NK-92 (cell line): ENCODE data around the gene GRIN2A.

Source experiments
- DNase-seq: peaks from one replicate; lab custom pipeline; 2025; ENCODE audit not compliant: unreplicated experiment; lab: John Stamatoyannopoulos, UW

The GRIN2A gene

DNA sequence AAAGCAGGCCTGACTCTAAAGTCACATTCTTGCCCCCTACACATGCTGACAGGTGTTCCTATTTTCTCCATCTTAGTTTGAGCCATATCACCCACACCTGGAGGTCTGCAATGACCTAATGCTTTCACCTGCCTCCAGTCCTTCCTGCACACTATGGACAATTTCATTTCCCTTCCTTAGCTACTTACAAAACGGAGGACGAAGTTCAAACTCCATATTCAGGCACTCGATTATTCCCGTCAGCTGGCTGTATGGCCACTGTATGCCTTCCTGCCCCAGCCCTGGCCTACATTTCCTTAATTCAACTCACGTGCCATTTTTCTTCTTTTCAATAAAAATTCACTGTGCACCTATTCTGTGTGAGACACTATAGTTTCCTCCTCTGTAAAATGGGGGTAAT lies 44.9 kb downstream of the GRIN2A start:
- DNase-seq = no peak

DNA sequence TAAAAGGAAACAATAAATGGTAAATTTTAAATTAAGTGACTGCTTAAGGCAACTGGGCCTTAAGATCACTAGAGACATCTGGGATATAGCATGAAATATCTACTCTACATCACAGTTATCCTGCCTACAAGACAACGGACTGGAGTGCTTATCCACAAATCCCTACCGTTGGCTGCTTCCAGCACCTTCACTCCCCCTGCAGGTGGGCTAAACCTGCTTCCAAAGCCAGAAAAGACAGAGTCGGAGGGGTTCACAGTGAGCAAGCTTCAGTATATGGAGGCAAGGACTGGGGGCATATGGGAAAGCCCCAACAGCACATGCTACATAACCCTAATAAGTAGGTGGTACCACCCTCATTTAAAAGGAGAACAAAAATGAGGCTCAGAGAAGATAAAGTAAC lies 45.3 kb downstream of the GRIN2A start:
- no peak for DNase-seq

DNA sequence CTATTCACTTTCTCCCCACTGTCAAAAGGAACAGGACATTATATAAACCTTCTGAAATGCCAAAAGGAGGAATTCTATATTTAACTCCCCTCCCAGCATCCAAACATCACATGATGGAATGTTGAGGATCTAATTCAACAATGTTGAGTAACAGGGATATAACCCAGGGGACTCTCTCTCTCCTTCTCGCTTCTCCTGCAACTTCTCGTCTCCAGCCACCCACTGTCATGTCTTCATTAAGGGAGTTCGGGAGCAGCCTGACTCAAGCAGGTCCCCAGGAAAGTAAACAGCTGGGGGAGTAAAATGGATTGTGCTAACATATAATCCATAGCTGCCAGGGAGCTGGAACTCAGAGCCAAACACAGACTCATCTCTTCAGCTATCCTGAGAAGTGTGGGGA lies 51.7 kb downstream of the GRIN2A start:
- DNase-seq = no peak

DNA sequence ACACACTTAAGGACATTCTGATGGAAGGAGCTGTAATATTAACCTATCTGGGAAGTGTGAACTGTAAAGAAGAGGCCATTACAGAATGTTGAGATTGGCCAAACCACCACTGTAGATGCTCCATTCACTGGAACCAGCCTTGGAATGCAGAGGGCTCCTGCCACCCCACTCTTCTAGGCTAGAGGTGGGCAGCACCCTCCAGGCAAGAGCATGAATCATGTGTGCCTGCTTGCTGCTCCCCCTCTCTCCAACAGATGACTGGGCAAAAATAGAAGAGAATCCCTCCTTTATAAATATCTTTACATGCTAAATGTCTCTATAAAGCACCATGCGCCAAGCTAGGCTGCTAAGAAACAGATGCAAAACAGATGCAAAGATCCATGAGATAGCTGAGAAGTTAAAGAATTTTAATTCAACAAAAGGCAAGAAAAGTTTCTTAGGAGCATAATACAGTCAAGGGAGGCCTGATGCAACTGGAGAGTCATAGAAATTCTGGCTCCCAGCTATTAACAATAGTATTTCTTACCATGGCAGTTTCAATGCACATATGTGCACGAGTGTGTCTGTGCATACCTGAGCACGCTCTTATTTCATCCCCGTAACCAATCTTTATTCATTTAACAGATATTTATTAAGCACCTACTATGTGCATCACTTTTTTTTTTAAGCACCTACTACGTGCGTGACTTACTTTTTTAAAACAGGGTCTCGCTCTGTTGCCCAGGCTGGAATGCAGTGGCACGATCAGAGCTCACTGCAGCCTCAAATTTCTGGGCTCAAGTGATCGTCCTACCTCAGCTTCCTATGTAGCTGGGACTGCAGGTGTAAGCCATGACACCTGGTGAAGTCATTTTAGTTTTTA lies 53.6 kb downstream of the GRIN2A start:
- DNase-seq = no peak

DNA sequence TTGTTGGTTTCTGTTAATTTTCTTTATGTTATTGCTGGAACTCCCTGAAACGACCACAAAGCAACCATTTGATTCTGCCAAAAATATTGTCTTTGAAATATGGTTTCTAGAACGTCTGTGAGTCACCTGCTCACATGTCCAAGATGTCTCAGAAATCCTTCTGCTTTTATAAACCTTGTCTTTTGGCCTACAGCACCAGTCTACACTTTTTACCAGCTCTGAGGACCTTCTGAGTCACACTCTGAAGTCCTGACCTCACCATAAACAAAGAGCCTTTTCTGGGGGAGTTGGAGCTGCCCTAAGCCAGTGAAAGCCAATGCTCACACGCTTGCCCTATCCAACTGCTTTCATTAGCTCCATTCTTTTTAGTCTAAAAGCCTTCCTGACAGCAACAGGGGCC lies 55.5 kb downstream of the GRIN2A start:
- DNase-seq = no peak

DNA sequence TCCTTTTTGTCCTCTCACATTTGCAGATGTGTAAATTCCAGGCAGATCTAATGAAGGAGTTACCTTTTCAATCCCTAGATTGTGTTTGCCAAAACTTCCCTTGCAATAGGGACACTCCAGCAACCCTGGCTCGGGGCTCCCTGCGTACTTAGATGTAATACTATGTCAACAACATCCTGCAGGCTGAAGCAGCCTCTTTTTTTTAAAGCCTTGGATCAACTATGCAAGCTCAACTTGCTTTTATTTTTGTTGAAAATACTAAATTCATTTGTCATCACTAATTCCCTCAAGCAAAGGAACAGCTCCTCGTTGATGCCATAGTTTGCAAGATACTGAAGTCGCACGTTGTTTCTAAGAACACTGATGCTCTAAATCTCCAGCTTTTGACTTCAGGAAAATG lies 59.1 kb downstream of the GRIN2A start:
- DNase-seq = no peak

DNA sequence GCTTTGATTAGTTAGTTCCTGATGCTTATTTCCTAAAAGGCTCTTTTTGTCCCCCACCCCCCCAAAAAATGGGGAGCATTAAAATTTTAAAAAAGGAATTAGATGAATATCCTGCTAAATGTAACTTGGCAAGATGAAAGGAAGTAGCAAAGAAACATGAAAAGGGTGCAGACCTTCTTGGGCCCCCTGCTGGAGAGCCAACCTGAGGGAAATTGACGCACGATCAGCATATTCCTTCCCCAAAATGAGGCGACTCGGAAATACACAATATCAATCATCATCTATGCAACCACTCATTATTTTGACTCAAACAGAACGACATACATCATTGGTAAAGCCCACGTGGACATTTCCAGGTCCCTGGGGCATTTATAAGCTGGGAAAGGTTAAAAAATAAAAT lies 59.7 kb downstream of the GRIN2A start:
- no peak for DNase-seq

DNA sequence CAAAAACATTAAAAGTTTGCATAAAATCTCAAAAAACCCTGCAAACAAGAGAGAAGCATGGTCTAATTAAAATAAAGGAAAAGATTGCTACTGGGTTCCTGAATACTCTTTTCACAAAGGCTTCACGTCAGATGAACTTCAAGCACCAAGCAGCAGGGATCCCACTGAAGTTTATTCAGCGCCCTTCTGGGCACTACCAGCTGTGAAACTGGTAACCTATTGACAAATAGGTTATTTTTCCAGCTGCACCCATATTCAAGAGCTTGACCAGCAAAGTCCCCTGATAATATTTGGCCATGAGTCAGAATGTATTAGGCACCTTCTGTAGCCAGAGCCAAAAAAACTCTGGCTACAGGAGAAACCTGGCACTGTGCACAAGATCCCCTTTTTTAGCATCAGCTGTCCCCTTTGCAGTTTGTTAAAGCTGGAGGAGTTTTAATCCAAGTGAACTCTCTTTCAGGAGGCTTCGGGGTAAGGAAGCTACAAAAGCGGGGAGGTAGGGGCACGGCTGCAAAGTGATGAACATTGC lies 60.3 kb downstream of the GRIN2A start:
- DNase-seq = no peak

DNA sequence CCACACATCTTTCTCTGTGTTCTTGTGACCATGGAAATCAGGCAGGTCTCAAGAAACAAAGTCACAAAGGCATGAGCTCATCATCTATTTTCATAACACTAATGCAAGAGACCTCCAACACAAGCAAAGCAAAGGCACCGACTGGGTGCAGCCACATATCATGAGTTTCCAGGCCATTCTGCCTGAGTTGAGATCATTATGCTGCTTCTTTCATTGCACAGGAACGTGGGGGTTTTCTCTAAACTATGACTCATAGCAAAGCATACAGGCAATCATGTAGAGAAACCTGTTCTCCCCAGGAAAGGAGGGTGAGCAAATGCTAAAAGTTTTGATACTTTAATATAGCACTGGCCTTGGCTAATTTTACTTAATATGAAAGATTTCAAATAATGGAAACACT lies 60.7 kb downstream of the GRIN2A start:
- DNase-seq = no peak

DNA sequence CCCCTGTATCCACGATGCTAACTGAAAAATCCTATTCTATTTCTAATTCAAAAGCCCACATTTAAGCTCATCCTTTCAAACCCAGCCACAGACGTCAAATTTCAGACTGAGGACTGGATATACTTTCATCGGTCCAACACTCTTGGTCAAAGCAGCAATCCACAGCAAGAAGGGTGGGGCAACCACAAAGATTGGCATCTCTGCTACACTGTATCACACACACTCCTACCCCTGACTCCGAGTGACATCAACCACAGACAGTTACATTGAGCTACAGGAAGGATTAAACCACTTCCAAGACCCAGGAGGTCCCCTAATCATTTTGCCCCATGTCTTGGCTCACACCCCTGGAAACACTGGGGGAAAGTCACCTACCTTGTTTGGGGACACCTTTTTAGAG lies 61.3 kb downstream of the GRIN2A start:
- no peak for DNase-seq

DNA sequence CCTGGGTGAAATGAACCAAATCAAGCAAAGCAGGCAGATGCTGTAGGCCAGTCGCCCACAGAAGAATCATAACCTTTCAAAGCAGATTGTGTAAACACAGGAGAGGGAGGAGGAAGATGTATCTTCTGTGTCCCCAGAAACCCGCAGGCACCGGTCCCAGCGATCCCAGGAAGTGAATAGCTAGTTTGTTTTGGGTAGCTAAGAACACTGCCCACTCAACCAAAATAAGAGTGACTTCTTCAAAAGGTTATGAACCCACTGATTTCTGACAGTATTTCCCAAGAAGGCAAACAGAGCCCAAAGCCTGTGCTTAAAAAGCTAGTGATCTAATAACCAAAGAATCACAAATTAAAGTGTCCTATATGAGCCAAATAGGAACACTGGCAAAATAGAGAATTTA lies 67.8 kb downstream of the GRIN2A start:
- DNase-seq = no peak

DNA sequence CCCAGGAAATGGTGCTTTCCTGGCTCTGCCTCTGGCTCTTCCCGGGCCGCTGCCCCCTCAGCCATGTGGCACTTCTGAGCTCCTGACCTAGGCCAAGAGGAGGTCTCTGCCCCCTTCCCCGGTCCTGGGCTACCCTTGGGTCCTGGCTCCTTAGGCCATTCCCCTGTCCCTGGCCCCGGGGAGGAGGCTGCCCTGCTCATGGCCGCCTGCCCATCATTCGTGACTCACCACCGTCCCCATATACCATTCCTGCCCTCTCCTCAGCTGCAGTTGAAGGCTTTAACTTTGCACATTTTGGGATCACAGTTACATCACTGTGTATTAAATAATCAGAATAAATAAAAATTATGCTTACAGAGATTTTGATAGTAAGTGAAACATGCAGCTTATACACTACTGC lies 69.0 kb downstream of the GRIN2A start:
- DNase-seq = no peak

DNA sequence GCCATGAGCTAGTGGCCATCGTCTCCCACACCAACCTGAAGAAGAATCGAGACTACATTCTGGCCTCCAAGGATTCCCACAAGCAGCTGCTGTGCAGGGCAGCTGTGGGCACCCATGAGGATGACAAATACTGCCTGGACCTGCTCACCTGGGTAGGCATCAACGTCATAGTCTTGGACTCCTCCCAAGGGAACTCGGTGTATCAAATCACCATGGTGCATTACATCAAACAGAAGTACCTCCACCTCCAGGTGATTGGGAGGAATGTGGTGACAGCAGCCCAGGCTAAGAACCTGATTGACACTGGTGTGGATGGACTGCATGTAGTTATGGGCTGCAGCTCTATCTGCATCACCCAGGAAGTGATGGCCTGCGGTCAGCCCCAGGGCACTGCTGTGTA lies 70.2 kb downstream of the GRIN2A start:
- DNase-seq = no peak

DNA sequence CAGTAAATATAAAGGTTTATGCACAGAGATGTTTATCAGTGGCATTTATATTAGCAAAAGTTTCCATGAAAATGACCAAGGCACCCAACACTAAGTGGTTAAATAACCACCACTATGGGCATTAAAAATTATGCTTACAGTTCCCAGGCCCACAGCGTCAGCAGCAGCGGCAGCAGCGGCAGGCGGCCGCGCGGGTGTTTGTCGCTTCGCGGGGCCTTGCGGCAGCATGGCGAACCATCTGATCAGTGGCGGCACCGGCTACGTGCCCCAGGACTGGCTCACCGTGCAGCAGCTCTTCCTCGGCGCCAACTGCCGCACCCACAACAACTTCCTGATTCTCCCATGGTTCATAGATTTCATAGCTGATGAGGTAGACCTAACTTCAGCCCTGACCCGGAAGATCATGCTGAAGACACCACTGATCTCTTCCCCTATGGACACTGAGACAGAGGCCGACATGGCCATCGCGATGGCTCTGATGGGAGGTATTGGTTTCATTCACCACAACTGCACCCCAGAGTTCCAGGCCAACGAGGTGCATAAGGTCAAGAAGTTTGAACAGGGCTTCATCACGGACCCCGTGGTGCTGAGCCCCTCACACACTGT lies 71.0 kb downstream of the GRIN2A start:
- DNase-seq = no peak

DNA sequence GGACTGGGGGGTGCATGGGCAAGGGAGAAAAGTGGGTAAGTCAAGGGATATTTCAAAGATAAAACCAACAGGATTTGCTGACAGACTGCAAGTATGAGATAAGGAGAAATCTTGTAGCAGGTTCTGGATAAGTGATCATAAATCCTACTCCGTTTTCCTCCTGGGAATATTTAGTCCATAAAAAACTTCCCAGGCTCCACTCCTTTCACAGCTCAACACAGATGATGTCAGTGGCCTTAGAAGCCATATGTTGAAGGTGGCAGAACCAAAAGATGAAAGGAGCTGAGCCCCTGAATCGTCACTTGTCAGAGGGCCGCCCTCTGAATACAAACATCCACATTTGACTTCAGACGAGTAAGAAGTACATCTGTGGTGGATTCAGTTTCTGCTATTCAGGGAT lies 71.7 kb downstream of the GRIN2A start:
- DNase-seq = no peak

DNA sequence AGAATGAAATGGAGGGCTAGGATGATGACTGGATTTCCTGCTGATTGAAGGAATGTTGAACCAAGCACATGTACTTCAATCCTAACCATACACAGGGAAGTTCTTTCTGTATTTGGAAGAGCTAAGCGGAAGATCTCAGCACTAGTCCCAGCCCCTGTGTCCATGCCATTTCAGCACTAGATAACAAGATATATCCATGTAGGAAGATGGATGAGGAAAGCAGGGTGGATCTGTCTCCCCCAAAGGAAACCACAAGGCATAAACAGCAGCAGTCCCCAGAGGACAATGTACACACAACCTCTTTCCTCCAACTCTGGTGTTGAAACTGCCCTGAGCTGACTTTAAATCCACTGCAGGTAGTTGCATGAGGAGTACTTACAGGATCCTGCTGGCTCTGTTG lies 75.1 kb downstream of the GRIN2A start:
- DNase-seq = no peak

DNA sequence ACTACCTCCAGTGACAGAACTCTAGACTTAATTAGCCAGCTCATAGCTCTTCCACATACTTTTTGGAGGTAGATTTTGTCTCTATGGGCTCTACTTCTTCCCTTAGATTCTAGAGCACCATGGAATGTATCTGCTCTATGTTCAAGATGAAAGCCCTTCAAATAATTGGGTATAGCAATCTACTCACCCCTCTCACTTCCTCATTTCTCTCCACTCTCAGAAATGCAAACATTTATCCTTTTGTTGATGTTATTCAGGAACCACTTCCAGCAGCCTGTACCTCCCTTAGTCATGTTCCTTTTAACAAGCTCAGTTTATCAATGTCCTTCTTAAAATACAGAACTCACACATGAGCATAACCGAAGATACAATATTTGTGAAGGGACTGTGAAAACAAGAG lies 78.5 kb downstream of the GRIN2A start:
- DNase-seq = no peak

DNA sequence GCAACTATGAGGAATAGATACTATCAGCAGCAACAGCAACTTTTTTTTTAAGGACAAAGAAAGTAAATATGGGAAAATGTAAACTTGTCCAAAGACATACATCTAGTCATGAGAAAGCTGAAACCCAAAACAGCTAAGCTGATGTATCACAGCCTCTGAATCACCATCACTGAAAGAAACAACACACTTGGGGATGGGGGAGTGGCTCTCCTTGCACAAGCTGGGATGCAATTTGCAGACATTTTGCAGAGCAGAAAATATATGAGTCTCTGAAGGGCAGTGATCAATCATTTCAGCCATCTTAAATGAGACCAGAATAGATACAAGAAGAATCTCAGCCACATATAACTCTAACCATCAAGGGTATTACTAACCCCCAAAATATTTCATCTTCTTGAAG lies 79.1 kb downstream of the GRIN2A start:
- no peak for DNase-seq

DNA sequence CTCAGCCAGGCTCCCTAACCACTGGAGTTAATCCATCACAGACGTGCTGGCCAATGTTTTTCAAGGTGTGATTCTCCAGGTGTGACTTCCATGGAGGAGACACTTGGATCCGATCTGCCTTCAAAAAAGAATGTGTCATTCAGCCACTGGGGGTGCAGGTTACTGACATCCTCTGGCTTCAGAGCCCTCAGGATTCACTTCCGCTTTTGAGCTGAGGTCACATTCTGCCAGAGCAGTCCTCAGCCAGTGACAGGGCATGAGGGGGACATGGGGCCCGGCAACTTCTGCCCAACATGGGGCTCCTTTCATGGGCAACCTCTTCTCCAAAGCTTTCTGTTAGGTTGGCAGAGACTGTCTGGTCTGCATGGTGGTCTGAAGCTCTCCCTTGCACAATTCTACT lies 81.4 kb downstream of the GRIN2A start:
- DNase-seq = no peak

DNA sequence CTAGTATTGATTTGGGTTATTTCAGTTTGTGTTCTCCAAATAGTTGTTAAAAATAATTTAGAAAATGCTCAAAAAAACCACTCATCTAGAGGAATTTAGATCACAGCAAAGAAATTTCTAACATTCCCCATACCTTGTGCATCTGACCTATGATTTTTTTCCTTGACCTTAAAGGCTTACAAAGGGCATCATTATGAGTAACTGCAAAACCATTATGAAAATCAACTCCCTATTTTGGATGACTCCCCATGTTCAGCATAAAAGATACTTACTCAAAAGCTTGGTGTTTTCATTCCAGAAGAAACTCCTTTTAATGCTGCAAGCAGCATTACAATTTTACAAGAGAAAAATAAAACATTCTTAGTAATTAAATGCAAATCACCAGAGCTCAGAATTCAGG lies 83.2 kb downstream of the GRIN2A start:
- DNase-seq = no peak

DNA sequence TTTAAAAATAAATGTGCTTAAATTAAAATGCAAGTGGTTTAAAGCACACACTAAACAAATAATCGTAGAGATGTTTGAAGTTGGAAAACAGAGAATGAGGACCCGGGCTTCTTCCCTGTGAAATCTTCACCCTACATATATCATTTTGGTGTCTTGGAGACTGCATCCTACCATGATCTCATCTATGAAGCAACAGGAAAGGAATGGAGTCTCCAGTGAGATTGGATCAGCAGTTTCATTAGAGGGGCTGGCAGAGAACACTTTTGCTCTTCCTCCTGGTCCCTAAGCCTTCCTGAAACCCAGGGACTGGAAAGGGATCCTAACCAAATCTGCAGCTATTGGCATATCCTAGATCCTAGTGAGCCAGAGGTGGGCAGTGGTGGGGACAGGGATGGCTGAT lies 85.0 kb downstream of the GRIN2A start:
- no peak for DNase-seq

DNA sequence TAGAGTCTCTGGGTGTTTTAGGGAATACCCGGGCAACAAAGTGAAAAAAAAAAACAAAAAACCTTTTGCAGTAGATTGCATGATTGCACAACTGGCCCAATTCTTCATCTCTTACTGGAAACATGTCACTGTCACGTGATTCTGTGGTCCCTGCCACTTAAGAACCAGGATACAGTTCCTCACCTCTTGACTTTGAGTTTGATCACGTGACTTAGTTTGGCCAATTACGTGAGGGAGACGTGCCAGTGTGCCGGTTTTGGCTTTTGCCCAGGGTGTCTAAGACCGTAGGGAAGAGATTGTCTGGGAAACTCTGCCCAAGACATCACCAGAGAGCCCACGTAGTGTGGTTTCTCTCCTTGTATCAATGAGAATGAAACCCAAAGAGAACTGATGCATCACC lies 88.7 kb downstream of the GRIN2A start:
- no peak for DNase-seq

DNA sequence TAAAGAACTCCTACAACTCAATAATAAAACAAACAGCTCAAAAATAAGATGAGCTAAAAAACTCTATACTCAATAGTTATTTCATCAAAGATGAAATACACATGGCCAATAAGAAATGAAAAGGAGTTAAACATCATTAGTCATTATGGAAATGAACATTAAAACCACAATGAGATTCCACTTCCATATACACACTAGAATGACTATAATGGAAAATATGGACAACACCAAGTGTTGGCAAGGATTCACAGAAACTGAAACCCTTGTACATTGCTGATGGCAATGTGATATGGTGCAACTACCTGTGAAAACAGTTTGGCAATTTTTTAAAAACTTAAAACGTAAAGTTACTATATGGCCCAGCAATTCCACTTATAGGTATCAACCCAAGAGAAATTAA lies 91.4 kb downstream of the GRIN2A start:
- no peak for DNase-seq
